CD14-positive monocyte (primary cell): ENCODE data around the gene CENPB. TPM values are rescaled to one million over a fixed set of nuclear protein-coding genes. Genes with fewer than 3 reads are reported as not detected.

Experiments used
- DNase-seq, 3 donors: peaks; one replicate each; pipeline ENCODE4 v3.0.0-alpha.2; 2011 to 2022
- H2AFZ ChIP-seq: 2 replicates; pipeline ENCODE4 v1.6.0; 2012; ENCODE audit warnings: mild to moderate bottlenecking, low read depth, low read length, inconsistent platforms; ENCODE audit not compliant: insufficient read depth, poor library complexity, severe bottlenecking
- H3K27ac ChIP-seq, 2 donors: 1 replicate in 1 of 2; 2 replicates in 1 of 2; pipeline ENCODE4 v1.5.1; 2012 to 2013; ENCODE audit warnings: low read length in 2 of 2, control low read depth in 1 of 2, inconsistent platforms in 1 of 2, low read depth in 1 of 2, mild to moderate bottlenecking in 1 of 2
- H3K27me3 ChIP-seq, 2 donors: one replicate each; pipeline versions ENCODE4 v1.6.0 to v1.6.1; 2011 to 2013; ENCODE audit warnings: low read length in 2 of 2; ENCODE audit not compliant: control insufficient read depth in 2 of 2, insufficient read depth in 2 of 2
- H3K36me3 ChIP-seq, 2 donors: replicated peaks in 1 of 2; 1 replicate in 1 of 2; 2 replicates in 1 of 2; pipeline versions ENCODE4 v1.5.1 to v1.6.1; 2012 to 2013; ENCODE audit warnings: low read length in 2 of 2, control low read depth in 1 of 2, inconsistent platforms in 1 of 2, mild to moderate bottlenecking in 1 of 2; ENCODE audit not compliant: insufficient read depth in 2 of 2, control insufficient read depth in 1 of 2
- H3K4me1 ChIP-seq, 2 donors: 1 replicate in 1 of 2; 2 replicates in 1 of 2; pipeline versions ENCODE4 v1.5.1 to v1.6.1; 2012 to 2013; ENCODE audit warnings: low read length in 2 of 2, control low read depth in 1 of 2, inconsistent platforms in 1 of 2, mild to moderate bottlenecking in 1 of 2, moderate library complexity in 1 of 2; ENCODE audit not compliant: insufficient read depth in 2 of 2, control insufficient read depth in 1 of 2
- H3K4me2 ChIP-seq: replicated peaks from 2 replicates; pipeline ENCODE3; 2012; ENCODE audit warnings: low read length, moderate library complexity, mild to moderate bottlenecking; ENCODE audit not compliant: poor library complexity, severe bottlenecking; ENCODE audit errors: extremely low read depth
- H3K4me3 ChIP-seq, 3 experiments: fragments of 200-600 bp in 1 of 3; sonication (generic) in 1 of 3; replicated peaks in 1 of 3; 1 replicate in 2 of 3; 2 replicates in 1 of 3; pipeline ENCODE4 v1.5.1; 2011 to 2013; ENCODE audit warnings: low read length in 3 of 3, mild to moderate bottlenecking in 3 of 3, control low read depth in 2 of 3, low read depth in 2 of 3, inconsistent platforms in 1 of 3, moderate library complexity in 1 of 3
- H3K79me2 ChIP-seq: 2 replicates; pipeline ENCODE4 v1.6.0; 2012; ENCODE audit warnings: mild to moderate bottlenecking, control low read depth, inconsistent platforms, low read length, moderate library complexity; ENCODE audit not compliant: insufficient read depth
- H3K9ac ChIP-seq: 2 replicates; pipeline ENCODE4 v1.6.0; 2017; ENCODE audit warnings: low read length, mild to moderate bottlenecking; ENCODE audit not compliant: insufficient read depth, poor library complexity, severe bottlenecking
- H3K9me3 ChIP-seq, 2 donors: replicated peaks in 1 of 2; 1 replicate in 1 of 2; 2 replicates in 1 of 2; pipeline versions ENCODE4 v1.5.1 to v1.6.1; 2012 to 2013; ENCODE audit warnings: low read length in 2 of 2, control low read depth in 1 of 2; ENCODE audit not compliant: control insufficient read depth in 1 of 2, insufficient read depth in 1 of 2
- H4K20me1 ChIP-seq: 2 replicates; pipeline ENCODE4 v1.6.0; 2012; ENCODE audit warnings: mild to moderate bottlenecking, low read length, control low read depth, moderate library complexity; ENCODE audit not compliant: insufficient read depth
- H3K27ac Mint-ChIP-seq, 7 donors: one replicate each; pipeline ENCODE4 v1.8.0; 2020; ENCODE audit warnings: mild to moderate bottlenecking in 7 of 7, mixed read lengths in 7 of 7, moderate library complexity in 6 of 7, inconsistent platforms in 2 of 7
- H3K27me3 Mint-ChIP-seq, 3 donors: one replicate each; pipeline ENCODE4 v1.8.0; 2021 to 2022; ENCODE audit warnings: low read depth in 3 of 3, mild to moderate bottlenecking in 3 of 3, mixed read lengths in 3 of 3, moderate library complexity in 3 of 3, inconsistent platforms in 1 of 3
- H3K36me3 Mint-ChIP-seq, 2 donors: one replicate each; pipeline ENCODE4 v1.8.0; 2020; ENCODE audit warnings: mixed read lengths in 2 of 2, inconsistent platforms in 1 of 2, mild to moderate bottlenecking in 1 of 2
- H3K4me1 Mint-ChIP-seq: one replicate; pipeline ENCODE4 v1.8.0; 2020; ENCODE audit warnings: mild to moderate bottlenecking, mixed read lengths
- H3K4me3 Mint-ChIP-seq, 2 donors: one replicate each; pipeline ENCODE4 v1.8.0; 2020; ENCODE audit warnings: mild to moderate bottlenecking in 2 of 2, mixed read lengths in 2 of 2, moderate library complexity in 1 of 2
- H3K9me3 Mint-ChIP-seq, 7 donors: one replicate each; pipeline ENCODE4 v1.8.0; 2020 to 2022; ENCODE audit warnings: mixed read lengths in 7 of 7, mild to moderate bottlenecking in 6 of 7, moderate library complexity in 6 of 7, inconsistent platforms in 2 of 7
- WGBS: methylation state at CpG from one replicate; pipeline ENCODE4 v1.1.5; 2013; ENCODE audit warnings: missing lambda C conversion rate; ENCODE audit not compliant: insufficient coverage; 5-methylcytosine and 5-hydroxymethylcytosine counted together
- intact Hi-C, 2 donors: fragments of 100-400 bp; cut with micrococcal nuclease; formaldehyde crosslinking; loops; one replicate each; pipeline versions ENCODE4 v1.15.0 to v1.15.1; 2023
- polyA plus RNA-seq, 3 donors: library from polyadenylated mRNA; depleted of rRNA in 1 of 3; unstranded in 2 of 3; stranded (reverse) in 1 of 3; fragments of 300-500 nt in 2 of 3; fragments of >200 nt in 1 of 3; fragmentation: Illumina TruSeq in 2 of 3; gene quantifications; 1 replicate in 2 of 3; 2 replicates in 1 of 3; pipeline ENCODE4 v1.2.3, GENCODE V29; 2012 to 2021
- TF ChIP-seq, protein P1 (sequence below): fragments of 200-600 bp; IDR thresholded peaks from one replicate; pipeline ENCODE4 v1.8.0; 2022; ENCODE audit warnings: antibody characterized with exemption, mild to moderate bottlenecking

CENPB gene
- polyA plus RNA-seq, 3 donors: 1.1 to 18.9 (median 1.4) TPM

DNA sequence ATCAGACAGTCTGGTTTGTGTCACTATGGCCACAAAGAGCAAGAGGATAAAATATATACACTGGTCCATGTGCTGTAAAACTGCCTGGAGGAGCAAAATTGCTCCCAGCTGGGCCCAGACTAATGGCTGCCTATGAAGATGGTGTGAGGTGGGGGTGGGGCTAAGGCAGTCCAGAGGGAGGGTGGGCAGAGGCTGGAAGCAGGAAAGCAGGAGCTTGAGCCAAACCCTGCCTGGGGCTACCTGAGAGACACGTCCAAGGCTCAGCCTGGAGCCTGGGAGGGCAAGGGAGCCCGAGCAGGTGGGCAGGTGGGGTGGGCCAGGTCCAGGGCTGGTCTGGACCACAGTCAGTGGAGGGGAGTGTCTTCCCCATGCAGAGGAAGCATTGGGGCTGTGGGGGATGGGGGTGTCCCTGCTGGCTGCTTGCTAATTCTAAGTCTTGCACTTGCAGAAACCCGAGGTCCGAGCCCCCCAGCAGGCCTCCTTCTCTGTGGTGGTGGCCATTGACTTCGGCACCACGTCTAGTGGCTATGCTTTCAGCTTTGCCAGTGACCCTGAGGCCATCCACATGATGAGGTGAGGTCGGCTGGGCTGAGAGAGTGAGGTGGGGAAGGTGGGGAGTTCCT, 44.6 kb downstream of the CENPB start:
- H4K20me1 ChIP-seq: no peaks in the 10 kb centered on the region
- no peaks in the 10 kb centered on the region for H3K9me3 ChIP-seq
- no peaks in the 10 kb centered on the region for H3K79me2 ChIP-seq
- no peaks in the 10 kb centered on the region for H3K27me3 ChIP-seq
- H3K27me3 Mint-ChIP-seq: peaks cover 6 to 21% (median 20%) of the 10 kb centered on the region in 3 donors
- no peak overlapping the region for H2AFZ ChIP-seq
- intact Hi-C loops: no loop called here
- TF ChIP-seq, protein P1, sequence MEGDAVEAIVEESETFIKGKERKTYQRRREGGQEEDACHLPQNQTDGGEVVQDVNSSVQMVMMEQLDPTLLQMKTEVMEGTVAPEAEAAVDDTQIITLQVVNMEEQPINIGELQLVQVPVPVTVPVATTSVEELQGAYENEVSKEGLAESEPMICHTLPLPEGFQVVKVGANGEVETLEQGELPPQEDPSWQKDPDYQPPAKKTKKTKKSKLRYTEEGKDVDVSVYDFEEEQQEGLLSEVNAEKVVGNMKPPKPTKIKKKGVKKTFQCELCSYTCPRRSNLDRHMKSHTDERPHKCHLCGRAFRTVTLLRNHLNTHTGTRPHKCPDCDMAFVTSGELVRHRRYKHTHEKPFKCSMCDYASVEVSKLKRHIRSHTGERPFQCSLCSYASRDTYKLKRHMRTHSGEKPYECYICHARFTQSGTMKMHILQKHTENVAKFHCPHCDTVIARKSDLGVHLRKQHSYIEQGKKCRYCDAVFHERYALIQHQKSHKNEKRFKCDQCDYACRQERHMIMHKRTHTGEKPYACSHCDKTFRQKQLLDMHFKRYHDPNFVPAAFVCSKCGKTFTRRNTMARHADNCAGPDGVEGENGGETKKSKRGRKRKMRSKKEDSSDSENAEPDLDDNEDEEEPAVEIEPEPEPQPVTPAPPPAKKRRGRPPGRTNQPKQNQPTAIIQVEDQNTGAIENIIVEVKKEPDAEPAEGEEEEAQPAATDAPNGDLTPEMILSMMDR: no peak
- 94% methylated on average over 5 of the region's 7 CpGs for WGBS
- H3K36me3 Mint-ChIP-seq: no peaks in the 10 kb centered on the region
- no peak overlapping the region for H3K4me2 ChIP-seq
- no peaks in the 10 kb centered on the region for H3K36me3 ChIP-seq
- DNase-seq: no peak
- peaks cover 9% of the 10 kb centered on the region for H3K4me1 Mint-ChIP-seq
- H3K4me3 Mint-ChIP-seq: no peak overlapping the region
- H3K27ac Mint-ChIP-seq: peak overlapping the region in 1 of 7 donors; percentile 53
- no peak overlapping the region for H3K27ac ChIP-seq
- no peak overlapping the region for H3K4me3 ChIP-seq
- H3K9ac ChIP-seq: no peak overlapping the region
- H3K4me1 ChIP-seq: peaks cover 6 to 13% of the 10 kb centered on the region in 2 donors
- H3K9me3 Mint-ChIP-seq: peaks cover 0 to 3% (median 0%) of the 10 kb centered on the region in 7 donors

- intact Hi-C loops: no loop called here
- Mint-ChIP-seq H3K4me1 (peaks cover 9% of the 10 kb centered on the region), H3K27ac (no peak overlapping the region), H3K9me3 (peaks cover 0 to 3% (median 0%) of the 10 kb centered on the region in 7 donors), H3K27me3 (peaks cover 6 to 18% (median 15%) of the 10 kb centered on the region in 3 donors), H3K4me3 (no peak overlapping the region), H3K36me3 (no peaks in the 10 kb centered on the region)
- H3K4me2 ChIP-seq: no peak overlapping the region
- H4K20me1 ChIP-seq: no peaks in the 10 kb centered on the region
- H3K9ac ChIP-seq: no peak overlapping the region
- H3K4me3 ChIP-seq: no peak overlapping the region
- H3K36me3 ChIP-seq: no peaks in the 10 kb centered on the region
- no peaks in the 10 kb centered on the region for H3K79me2 ChIP-seq
- 100% methylated on average over 4 of the region's 15 CpGs for WGBS
- TF ChIP-seq, protein P1: no peak
- H3K27me3 ChIP-seq: no peaks in the 10 kb centered on the region
- H3K4me1 ChIP-seq: peaks cover 6 to 13% of the 10 kb centered on the region in 2 donors
- no peak for DNase-seq
- no peaks in the 10 kb centered on the region for H3K9me3 ChIP-seq
- H3K27ac ChIP-seq: no peak overlapping the region
- no peak overlapping the region for H2AFZ ChIP-seq
Measured at GRCh38 chr20:3740615-3741301, 45.8 kb downstream of the CENPB start.
